HepG2 (cell line): ENCODE measurements around the gene GTF2H1. TPM values are rescaled to one million over a fixed set of nuclear protein-coding genes. Genes with fewer than 3 reads are reported as not detected.
A peak's percentile ranks its signal among the peaks of the same experiment; 100 is the strongest.

Experiments
- EED ChIP-seq: sonication (generic); formaldehyde crosslinking; IDR thresholded peaks from 2 replicates; pipeline ENCODE4 v1.5.0; 2020; ENCODE audit warnings: mild to moderate bottlenecking, missing genetic modification reagents
- ETV5 ChIP-seq: IDR thresholded peaks from 2 replicates; pipeline ENCODE4 v1.6.1; 2018; ENCODE audit warnings: missing biosample characterization, missing genetic modification reagents, inconsistent platforms, borderline replicate concordance
- ETV6 ChIP-seq: sonication (generic); formaldehyde crosslinking; conservative IDR thresholded peaks from 2 replicates; pipeline ENCODE4 v1.4.0; 2020; ENCODE audit warnings: missing genetic modification reagents
- HDAC2 ChIP-seq: sonication (generic); formaldehyde crosslinking; IDR thresholded peaks from 2 replicates; pipeline ENCODE4 v1.4.0; 2020; ENCODE audit warnings: missing genetic modification reagents
- ISL2 ChIP-seq: sonication (generic); formaldehyde crosslinking; IDR thresholded peaks from 2 replicates; pipeline ENCODE4 v1.5.0; 2020; ENCODE audit warnings: missing genetic modification reagents
- KAT8 ChIP-seq: IDR thresholded peaks from 2 replicates; pipeline ENCODE4 v1.6.1; 2016; ENCODE audit warnings: missing genetic modification reagents, missing compliant biosample characterization
- ZFP41 ChIP-seq: sonication (generic); formaldehyde crosslinking; IDR thresholded peaks from 2 replicates; pipeline ENCODE4 v1.4.0; 2020; ENCODE audit warnings: mild to moderate bottlenecking, missing genetic modification reagents, borderline replicate concordance
- ZNF260 ChIP-seq: sonication (generic); formaldehyde crosslinking; IDR thresholded peaks from 2 replicates; pipeline ENCODE4 v1.4.0; 2020; ENCODE audit warnings: missing genetic modification reagents, low read depth, mild to moderate bottlenecking, borderline replicate concordance
- ZNF317 ChIP-seq: sonication (generic); formaldehyde crosslinking; IDR thresholded peaks from 2 replicates; pipeline ENCODE4 v1.5.0; 2020; ENCODE audit warnings: mild to moderate bottlenecking, missing genetic modification reagents
- ZNF605 ChIP-seq: sonication (generic); formaldehyde crosslinking; IDR thresholded peaks from 2 replicates; pipeline ENCODE4 v1.8.0; 2022; ENCODE audit warnings: mild to moderate bottlenecking, missing genetic modification reagents
- ZNF615 ChIP-seq: sonication (generic); formaldehyde crosslinking; IDR thresholded peaks from 2 replicates; pipeline ENCODE4 v1.5.0; 2020; ENCODE audit warnings: mild to moderate bottlenecking, missing genetic modification reagents, borderline replicate concordance
- ZNF816 ChIP-seq: sonication (generic); formaldehyde crosslinking; IDR thresholded peaks from 2 replicates; pipeline ENCODE4 v1.8.0; 2022; ENCODE audit warnings: missing genetic modification reagents, mild to moderate bottlenecking, borderline replicate concordance
- polyA plus RNA-seq, 8 experiments: library from polyadenylated mRNA; depleted of rRNA in 3 of 8; stranded (reverse) in 7 of 8; unstranded in 1 of 8; fragments of >200 nt; fragmentation: Illumina TruSeq in 4 of 8; extraction: Trizol in 4 of 8; gene quantifications; 2 replicates each; pipeline versions ENCODE4 v1.2.1 to v1.2.3, GENCODE V29; 2011 to 2016; ENCODE audit warnings: low read depth in 4 of 8, missing spikeins in 1 of 8, mixed read lengths in 1 of 8; ENCODE audit not compliant: insufficient read depth in 1 of 8
- total RNA-seq, 5 experiments: library from RNA; depleted of rRNA; stranded (reverse); fragments of >200 nt; fragmentation: Illumina TruSeq; extraction: Trizol; gene quantifications; 2 replicates each; pipeline ENCODE4 v1.2.3, GENCODE V29; 2016; ENCODE audit warnings: low read depth in 1 of 5
- TF ChIP-seq, protein P1 (sequence below): sonication (generic); formaldehyde crosslinking; IDR thresholded peaks from 2 replicates; pipeline ENCODE4 v1.4.0; 2020; ENCODE audit warnings: mild to moderate bottlenecking, missing genetic modification reagents
- TF ChIP-seq, protein P2 (sequence below): sonication (generic); formaldehyde crosslinking; IDR thresholded peaks from 2 replicates; pipeline ENCODE4 v1.5.1; 2020; ENCODE audit warnings: missing genetic modification reagents, mild to moderate bottlenecking, borderline replicate concordance
- TF ChIP-seq, protein P3 (sequence below): sonication (generic); formaldehyde crosslinking; IDR thresholded peaks from 2 replicates; pipeline ENCODE4 v1.5.1; 2020; ENCODE audit warnings: mild to moderate bottlenecking, missing genetic modification reagents, moderate library complexity

Gene GTF2H1
- total and polyA plus RNA-seq, 2 of the 13 experiments (the other 11 are each of a cell fraction or from before 2014, with no cell fraction given), result 15.7 to 51.4 TPM

DNA sequence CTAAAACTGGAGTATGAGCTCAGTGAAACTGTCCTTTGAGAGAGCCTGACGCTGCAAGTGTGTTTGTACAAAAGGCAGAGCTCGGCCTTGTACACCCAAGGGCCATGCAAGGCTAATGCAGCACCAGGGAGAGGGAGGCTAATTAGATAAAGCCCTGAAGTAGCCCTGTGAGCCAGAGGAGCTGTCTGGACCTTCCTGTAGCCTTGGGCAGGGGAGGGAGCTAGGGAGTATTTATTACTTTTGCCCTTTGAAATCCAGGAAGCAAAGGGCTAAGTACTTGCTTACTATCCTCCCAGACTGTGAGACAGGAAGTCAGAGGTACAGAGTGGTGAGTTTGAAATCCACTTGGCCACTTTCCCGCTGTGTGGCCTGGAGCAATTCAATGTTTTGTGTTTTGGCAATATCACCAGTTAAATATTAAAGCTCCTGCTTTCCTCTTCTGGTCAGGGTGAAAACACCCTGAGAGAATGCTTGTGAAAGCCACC is 61.8 kb downstream of the GTF2H1 start (continued):
- TF ChIP-seq ZNF605 (peak; percentile 73; the same call in 1 of the 2 replicates), HDAC2 (CRISPR knock-in tag) (peak; percentile 71), ISL2 (peak; percentile 36; the same call in 1 of the 2 replicates), ETV6 (CRISPR knock-in tag) (no peak), ETV5 (CRISPR knock-in tag) (peak; percentile 95), ZNF317 (no peak; the same call in 1 of the 2 replicates), ZNF260 (CRISPR knock-in tag) (no peak), ZNF816 (CRISPR knock-in tag) (no peak), KAT8 (CRISPR knock-in tag) (peak; percentile 59), EED (CRISPR knock-in tag) (no peak), ZFP41 (CRISPR knock-in tag) (no peak), ZNF615 (CRISPR knock-in tag) (0 out of 2 replicates have a peak, but pooled peaks have one; percentile 32)
- TF ChIP-seq, protein P1, sequence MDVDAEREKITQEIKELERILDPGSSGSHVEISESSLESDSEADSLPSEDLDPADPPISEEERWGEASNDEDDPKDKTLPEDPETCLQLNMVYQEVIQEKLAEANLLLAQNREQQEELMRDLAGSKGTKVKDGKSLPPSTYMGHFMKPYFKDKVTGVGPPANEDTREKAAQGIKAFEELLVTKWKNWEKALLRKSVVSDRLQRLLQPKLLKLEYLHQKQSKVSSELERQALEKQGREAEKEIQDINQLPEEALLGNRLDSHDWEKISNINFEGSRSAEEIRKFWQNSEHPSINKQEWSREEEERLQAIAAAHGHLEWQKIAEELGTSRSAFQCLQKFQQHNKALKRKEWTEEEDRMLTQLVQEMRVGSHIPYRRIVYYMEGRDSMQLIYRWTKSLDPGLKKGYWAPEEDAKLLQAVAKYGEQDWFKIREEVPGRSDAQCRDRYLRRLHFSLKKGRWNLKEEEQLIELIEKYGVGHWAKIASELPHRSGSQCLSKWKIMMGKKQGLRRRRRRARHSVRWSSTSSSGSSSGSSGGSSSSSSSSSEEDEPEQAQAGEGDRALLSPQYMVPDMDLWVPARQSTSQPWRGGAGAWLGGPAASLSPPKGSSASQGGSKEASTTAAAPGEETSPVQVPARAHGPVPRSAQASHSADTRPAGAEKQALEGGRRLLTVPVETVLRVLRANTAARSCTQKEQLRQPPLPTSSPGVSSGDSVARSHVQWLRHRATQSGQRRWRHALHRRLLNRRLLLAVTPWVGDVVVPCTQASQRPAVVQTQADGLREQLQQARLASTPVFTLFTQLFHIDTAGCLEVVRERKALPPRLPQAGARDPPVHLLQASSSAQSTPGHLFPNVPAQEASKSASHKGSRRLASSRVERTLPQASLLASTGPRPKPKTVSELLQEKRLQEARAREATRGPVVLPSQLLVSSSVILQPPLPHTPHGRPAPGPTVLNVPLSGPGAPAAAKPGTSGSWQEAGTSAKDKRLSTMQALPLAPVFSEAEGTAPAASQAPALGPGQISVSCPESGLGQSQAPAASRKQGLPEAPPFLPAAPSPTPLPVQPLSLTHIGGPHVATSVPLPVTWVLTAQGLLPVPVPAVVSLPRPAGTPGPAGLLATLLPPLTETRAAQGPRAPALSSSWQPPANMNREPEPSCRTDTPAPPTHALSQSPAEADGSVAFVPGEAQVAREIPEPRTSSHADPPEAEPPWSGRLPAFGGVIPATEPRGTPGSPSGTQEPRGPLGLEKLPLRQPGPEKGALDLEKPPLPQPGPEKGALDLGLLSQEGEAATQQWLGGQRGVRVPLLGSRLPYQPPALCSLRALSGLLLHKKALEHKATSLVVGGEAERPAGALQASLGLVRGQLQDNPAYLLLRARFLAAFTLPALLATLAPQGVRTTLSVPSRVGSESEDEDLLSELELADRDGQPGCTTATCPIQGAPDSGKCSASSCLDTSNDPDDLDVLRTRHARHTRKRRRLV (CRISPR knock-in tag), result no peak
- TF ChIP-seq, protein P2, sequence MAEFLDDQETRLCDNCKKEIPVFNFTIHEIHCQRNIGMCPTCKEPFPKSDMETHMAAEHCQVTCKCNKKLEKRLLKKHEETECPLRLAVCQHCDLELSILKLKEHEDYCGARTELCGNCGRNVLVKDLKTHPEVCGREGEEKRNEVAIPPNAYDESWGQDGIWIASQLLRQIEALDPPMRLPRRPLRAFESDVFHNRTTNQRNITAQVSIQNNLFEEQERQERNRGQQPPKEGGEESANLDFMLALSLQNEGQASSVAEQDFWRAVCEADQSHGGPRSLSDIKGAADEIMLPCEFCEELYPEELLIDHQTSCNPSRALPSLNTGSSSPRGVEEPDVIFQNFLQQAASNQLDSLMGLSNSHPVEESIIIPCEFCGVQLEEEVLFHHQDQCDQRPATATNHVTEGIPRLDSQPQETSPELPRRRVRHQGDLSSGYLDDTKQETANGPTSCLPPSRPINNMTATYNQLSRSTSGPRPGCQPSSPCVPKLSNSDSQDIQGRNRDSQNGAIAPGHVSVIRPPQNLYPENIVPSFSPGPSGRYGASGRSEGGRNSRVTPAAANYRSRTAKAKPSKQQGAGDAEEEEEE (CRISPR knock-in tag), result no peak
- TF ChIP-seq, protein P3, sequence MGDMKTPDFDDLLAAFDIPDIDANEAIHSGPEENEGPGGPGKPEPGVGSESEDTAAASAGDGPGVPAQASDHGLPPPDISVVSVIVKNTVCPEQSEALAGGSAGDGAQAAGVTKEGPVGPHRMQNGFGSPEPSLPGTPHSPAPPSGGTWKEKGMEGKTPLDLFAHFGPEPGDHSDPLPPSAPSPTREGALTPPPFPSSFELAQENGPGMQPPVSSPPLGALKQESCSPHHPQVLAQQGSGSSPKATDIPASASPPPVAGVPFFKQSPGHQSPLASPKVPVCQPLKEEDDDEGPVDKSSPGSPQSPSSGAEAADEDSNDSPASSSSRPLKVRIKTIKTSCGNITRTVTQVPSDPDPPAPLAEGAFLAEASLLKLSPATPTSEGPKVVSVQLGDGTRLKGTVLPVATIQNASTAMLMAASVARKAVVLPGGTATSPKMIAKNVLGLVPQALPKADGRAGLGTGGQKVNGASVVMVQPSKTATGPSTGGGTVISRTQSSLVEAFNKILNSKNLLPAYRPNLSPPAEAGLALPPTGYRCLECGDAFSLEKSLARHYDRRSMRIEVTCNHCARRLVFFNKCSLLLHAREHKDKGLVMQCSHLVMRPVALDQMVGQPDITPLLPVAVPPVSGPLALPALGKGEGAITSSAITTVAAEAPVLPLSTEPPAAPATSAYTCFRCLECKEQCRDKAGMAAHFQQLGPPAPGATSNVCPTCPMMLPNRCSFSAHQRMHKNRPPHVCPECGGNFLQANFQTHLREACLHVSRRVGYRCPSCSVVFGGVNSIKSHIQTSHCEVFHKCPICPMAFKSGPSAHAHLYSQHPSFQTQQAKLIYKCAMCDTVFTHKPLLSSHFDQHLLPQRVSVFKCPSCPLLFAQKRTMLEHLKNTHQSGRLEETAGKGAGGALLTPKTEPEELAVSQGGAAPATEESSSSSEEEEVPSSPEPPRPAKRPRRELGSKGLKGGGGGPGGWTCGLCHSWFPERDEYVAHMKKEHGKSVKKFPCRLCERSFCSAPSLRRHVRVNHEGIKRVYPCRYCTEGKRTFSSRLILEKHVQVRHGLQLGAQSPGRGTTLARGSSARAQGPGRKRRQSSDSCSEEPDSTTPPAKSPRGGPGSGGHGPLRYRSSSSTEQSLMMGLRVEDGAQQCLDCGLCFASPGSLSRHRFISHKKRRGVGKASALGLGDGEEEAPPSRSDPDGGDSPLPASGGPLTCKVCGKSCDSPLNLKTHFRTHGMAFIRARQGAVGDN (CRISPR knock-in tag), result no peak
